ENCODE data around the gene PCDHGC4.

Gene PCDHGC4

GRCh38 chr5:141490271-141490670, 5.4 kb downstream of the PCDHGC4 start:
- H3K4me3 ChIP-seq (ENCODE audit: low read depth, low read length) = no peak overlapping the region
- no peak for TF ChIP-seq CTCF (IDR thresholded peaks at IDR 0.05; ENCODE audit: low read depth, low read length)

GRCh38 chr5:141490771-141491170, 5.9 kb downstream of the PCDHGC4 start:
- H3K4me3 ChIP-seq (ENCODE audit: low read depth, low read length) = no peak overlapping the region
- no peak for TF ChIP-seq CTCF (IDR thresholded peaks at IDR 0.05; ENCODE audit: low read depth, low read length)

- no peak for TF ChIP-seq CTCF (IDR thresholded peaks at IDR 0.05; ENCODE audit: low read depth, low read length)
These were observed 6.7 kb downstream of the PCDHGC4 start for GRCh38 chr5:141491323-141492167.

GRCh38 chr5:141492168-141492885, 7.5 kb downstream of the PCDHGC4 start:
- TF ChIP-seq CTCF (IDR thresholded peaks at IDR 0.05; ENCODE audit: low read depth, low read length) = no peak
- H3K4me3 ChIP-seq (ENCODE audit: low read depth, low read length) = no peak overlapping the region

More at GRCh38 chr5:141491323-141492167, 6.7 kb downstream of the PCDHGC4 start:
- H3K4me3 ChIP-seq (ENCODE audit: low read depth, low read length) = no peak overlapping the region

GRCh38 chr5:141493500-141494422, 8.9 kb downstream of the PCDHGC4 start:
- no peak overlapping the region for H3K4me3 ChIP-seq (ENCODE audit: low read depth, low read length)
- TF ChIP-seq CTCF (IDR thresholded peaks at IDR 0.05; ENCODE audit: low read depth, low read length) = no peak

GRCh38 chr5:141494761-141495452, 10.1 kb downstream of the PCDHGC4 start:
- no peak for TF ChIP-seq CTCF (IDR thresholded peaks at IDR 0.05; ENCODE audit: low read depth, low read length)
- H3K4me3 ChIP-seq (ENCODE audit: low read depth, low read length) = no peak overlapping the region

All from WI38 (cell line).